HG03432 (cell line): Measurements from ENCODE around the gene DESI1.
"Not testable (repeated sequence)": the region's sequence is repeated elsewhere in the genome, so short reads cannot be mapped to it uniquely, and the experiment has no call there.

ENCODE experiments used
- ATAC-seq: cut with Tn5 transposase; IDR thresholded peaks from one replicate; pipeline ENCODE4 v1.9.1; 2021; ENCODE audit warnings: mild to moderate bottlenecking, moderate library complexity; ENCODE audit not compliant: unreplicated experiment

The DESI1 gene

DNA sequence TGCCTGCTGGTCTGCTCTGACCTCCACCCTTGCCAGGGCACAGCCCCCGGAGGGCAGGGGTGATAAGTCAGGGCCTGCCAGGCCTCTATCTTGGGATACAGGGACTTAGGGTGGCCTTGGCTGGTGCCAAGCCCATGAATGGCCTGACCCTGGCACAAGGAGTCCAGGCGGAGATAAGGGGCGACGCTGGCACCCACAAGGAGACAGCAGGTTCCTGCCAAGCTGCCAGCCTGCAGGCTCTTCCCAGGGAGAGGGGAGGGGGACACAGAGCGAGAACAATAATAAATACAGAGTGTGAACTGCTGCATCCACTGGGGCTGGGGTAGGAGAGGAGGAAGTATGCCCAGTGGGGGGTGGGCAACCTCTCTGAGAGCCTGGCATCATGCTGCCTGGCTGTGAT lies 59.1 kb downstream of the DESI1 start:
- ATAC-seq = no peak

DNA sequence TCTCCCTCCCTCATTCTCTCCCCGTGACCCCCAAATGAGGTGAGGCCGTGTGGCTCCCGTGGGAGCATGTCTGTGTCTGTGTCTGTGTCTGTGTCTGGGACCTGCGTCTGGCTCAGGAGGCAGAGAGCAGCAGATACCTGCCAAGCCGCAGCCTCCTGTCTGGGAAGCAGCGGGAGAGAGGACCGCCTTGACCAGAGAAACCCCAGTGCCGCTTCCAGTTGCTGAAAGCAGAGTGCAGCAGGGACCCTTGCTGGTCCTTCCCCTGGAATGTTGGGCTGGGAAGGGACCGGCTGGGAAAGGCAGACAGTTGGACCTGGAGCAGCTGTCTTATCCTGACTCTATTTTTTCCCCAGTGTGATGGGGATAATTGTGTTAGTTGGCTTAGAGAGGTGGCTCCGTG lies 59.5 kb downstream of the DESI1 start:
- ATAC-seq = no peak

DNA sequence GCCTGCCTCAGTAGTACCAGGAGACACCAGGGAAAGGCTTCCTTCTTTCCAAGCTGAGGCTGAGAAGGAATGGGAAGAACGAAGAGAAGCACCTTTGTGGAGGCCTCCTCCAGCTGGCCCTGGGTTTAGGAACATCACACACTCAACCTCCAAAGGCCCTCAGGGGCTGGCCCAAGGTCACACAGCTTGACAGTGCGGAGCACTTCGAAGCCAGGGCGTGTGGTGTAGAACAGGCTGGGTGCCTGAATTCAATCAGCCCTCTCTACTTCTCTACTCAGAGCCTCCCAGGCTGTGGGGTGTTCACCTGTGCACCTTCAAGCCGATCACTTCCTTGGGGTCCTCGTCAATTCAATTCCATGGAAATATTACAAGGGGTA lies 60.8 kb downstream of the DESI1 start:
- ATAC-seq = no peak

DNA sequence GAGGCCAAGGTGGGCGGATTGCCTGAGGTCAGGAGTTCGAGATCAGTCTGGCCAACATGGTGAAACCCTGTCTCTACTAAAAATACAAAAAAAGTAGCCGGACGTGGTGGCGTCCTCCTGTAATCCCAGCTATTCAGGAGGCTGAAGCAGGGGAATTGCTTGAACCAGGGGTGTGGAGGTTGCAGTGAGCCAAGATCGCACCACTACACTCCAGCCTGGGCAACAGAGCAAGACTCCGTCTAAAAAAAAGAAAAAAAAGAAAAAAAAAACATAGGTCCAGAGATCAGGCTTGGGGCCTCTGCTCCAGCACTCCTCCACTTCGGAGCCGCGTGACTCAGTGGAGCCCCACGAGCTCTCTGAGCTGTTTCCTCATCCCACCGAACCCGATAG lies 62.6 kb downstream of the DESI1 start:
- not testable (repeated sequence) for ATAC-seq

DNA sequence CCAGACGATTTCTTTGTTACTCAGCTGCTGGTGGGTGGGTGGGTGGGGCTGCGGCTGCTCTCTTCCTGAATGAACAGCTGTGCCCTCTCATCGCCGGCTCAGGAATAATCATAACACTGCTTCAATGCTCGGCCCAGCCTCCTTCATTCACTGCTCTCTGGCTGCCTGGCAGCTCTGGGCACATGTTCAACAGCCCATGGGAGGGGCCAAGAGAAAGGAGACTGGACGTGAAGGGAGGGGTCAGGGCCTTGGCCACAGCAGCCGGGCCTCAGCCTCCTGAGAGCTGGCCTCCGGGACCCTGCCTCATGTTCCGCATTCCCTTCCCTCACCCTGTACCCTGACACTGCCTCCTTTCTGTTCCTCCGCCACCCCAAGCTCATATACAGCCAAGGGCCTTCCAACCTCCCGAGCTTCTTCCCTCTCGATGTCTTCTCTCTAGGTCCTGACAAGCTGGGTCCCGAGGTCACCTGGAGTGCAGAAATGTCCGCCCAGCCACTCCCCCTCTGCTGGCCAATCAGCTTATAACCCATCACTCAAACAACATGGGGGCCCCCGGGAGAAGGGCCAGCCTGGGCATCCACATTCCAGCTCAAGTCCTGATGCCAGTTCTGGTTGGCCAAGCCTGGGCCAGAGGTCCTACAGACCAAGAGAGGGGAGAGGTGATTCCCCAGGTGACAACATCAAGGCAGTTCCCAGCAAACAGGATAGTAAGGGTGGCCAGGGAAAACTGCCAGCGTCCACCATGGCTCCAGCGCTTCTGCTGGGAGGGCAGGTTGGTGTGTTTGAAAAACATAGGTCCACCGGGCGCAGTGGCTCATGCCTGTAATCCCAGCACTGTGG lies 63.2 kb downstream of the DESI1 start:
- no peak for ATAC-seq

DNA sequence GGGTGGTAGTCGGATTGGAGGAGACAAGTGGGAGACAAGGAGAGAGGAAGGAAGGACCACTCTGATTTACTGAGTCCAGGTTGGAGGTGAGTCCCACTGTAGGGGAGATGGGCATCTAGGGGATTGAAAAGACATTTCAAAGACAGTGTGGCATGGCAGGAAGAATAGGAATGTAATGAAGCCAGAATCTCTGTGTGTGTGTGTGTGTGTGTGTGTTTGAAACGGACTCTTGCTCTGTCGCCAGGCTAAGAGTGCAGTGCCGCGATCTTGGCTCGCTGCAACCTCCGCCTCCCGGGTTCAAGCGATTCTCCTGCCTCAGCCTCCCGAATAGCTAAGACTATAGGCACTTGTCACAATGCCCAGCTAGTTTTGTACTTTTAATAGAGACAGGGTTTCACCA lies 64.3 kb downstream of the DESI1 start:
- ATAC-seq = no peak

DNA sequence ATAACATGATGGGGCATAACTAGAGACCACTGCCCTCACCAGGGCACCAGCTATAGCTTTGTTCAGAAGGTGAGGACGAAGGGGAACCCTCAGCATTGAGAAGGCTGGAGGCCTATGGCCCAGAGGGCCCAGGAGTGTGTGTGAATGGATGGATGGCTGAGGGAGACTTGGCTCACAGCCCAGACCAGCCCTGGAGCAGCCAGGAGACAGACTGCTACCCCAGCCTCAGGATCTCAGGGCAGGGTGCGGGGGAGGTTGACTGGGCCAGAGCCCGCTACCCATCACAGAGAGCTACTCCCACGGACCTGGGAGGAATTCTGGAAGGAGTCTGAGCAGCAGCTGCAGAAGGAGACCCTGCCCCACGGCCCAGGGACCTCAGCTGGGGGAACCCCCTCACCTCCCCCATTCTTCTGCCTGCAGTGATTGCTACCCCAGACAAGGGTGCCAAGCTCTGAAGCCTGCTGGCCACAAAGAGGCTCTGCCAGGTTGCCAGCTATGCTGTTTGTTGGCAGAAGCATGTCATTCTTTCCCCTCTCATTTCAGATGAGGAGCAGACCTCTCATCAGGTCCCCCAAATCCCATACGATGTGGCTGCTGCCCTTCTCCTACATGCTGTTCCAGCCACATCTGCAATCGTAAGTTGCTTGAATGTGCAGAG lies 65.4 kb downstream of the DESI1 start:
- no peak for ATAC-seq

DNA sequence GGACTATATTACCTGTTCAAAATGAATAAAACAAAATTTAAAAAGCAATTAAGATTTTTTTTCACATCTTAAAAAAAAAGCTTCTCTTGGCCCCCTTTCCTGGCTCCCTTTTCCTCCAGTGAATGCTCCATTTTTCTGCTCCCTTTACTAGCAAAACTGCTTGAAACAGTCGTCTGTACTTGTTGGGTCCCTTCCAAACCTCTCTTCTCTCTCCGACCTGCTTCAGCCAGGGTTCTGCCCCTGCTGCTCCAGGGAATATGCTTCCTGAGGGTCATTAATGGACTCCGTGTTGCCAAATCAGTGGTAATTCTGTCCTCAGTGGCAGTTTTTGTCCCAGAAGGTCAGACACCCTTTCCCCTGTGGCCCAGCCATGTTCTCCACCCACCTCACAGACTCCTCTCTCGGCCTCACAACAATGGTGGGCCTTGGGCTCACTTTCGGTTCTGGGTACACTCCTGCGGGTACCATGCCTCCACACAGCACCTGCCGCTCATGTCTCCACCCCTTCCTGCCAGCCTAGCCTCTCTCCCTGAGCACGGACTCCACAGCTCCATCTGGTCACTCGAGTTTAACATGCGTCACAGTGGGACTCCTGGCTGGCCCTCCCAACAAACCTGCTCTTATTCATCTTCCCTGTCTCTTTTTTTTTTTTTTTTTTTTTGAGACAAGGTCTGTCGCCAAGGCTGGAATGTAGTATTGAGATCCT lies 68.8 kb downstream of the DESI1 start:
- no peak for ATAC-seq

DNA sequence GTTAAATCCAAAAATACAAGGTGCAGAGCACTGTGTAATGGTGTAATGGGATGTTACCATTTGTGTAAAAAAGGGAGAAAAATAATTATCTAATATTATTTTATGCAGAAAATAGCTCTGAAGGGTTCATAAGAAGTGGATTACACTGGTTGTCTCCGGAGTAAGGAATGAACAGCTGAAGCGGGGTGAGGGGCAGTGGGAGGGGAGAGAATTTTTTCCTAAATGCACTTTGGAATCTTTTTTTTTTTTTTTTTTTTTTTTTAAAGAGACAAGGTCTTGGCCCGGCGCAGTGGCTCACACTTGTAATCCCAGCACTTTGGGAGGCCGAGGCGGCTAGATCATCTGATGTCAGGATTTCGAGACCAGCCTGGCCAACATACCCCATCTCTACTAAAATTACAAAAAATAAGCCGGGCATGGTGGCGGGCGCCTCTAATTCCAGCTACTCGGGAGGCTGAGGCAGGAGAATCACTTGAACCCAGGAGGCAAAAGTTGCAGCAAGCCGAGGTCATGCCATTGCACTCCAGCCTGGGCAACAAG lies 69.8 kb downstream of the DESI1 start:
- ATAC-seq = no peak

DNA sequence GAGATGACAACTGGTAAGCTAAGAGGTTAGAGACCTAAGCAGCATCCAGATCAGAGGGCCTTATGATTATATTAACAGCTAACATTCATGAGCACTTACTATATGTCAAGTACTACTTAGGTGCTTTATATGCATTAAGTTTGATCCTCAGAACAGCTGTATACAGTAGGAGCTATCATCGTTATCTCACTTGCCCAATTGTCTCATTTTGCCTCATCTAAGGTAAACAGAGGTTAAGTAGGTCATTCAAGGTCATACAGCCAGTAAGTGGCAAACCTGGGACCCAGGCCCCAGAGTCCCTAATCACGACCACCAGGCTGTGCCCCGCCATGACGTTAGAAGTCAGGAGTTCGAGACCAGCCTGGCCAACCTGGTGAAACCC lies 72.0 kb downstream of the DESI1 start:
- no peak for ATAC-seq
